ENCODE measurements around the gene PRTFDC1.
"Not testable (repeated sequence)": the region's sequence is repeated elsewhere in the genome, so short reads cannot be mapped to it uniquely, and the experiment has no call there.

Gene PRTFDC1

GRCh38 chr10:24847112-24848070 lies 105.0 kb downstream of the PRTFDC1 start:
- in situ Hi-C loops (cut with MboI; ENCODE audit: low sequenced_read_pairs, unreplicated experiment): no loop called here
- DNase-seq (ENCODE audit: low spot score): no peak
- TF ChIP-seq CTCF (IDR thresholded peaks at IDR 0.05; ENCODE audit: borderline replicate concordance, control extremely low read depth, extremely low read depth, insufficient read depth, missing control alignments): no peak

- no peak for DNase-seq (ENCODE audit: low spot score)
- in situ Hi-C loops (cut with MboI; ENCODE audit: low sequenced_read_pairs, unreplicated experiment): no loop called here
- TF ChIP-seq CTCF (IDR thresholded peaks at IDR 0.05; ENCODE audit: borderline replicate concordance, control extremely low read depth, extremely low read depth, insufficient read depth, missing control alignments): no peak
Measured at GRCh38 chr10:24844742-24845141, 107.7 kb downstream of the PRTFDC1 start.

GRCh38 chr10:24843256-24843655 lies 109.2 kb downstream of the PRTFDC1 start:
- DNase-seq (ENCODE audit: low spot score): no peak
- no peak for TF ChIP-seq CTCF (IDR thresholded peaks at IDR 0.05; ENCODE audit: borderline replicate concordance, control extremely low read depth, extremely low read depth, insufficient read depth, missing control alignments)
- in situ Hi-C loops (cut with MboI; ENCODE audit: low sequenced_read_pairs, unreplicated experiment): no loop called here

GRCh38 chr10:24842856-24843255 lies 109.5 kb downstream of the PRTFDC1 start:
- in situ Hi-C loops (cut with MboI; ENCODE audit: low sequenced_read_pairs, unreplicated experiment): no loop called here
- TF ChIP-seq CTCF (IDR thresholded peaks at IDR 0.05; ENCODE audit: borderline replicate concordance, control extremely low read depth, extremely low read depth, insufficient read depth, missing control alignments): no peak
- DNase-seq (ENCODE audit: low spot score): no peak

- in situ Hi-C loops (cut with MboI; ENCODE audit: low sequenced_read_pairs, unreplicated experiment): no loop called here
- no peak for TF ChIP-seq CTCF (IDR thresholded peaks at IDR 0.05; ENCODE audit: borderline replicate concordance, control extremely low read depth, extremely low read depth, insufficient read depth, missing control alignments)
- DNase-seq (ENCODE audit: low spot score): no peak
Measured at GRCh38 chr10:24841530-24841929, 110.9 kb downstream of the PRTFDC1 start.

- TF ChIP-seq CTCF (IDR thresholded peaks at IDR 0.05; ENCODE audit: borderline replicate concordance, control extremely low read depth, extremely low read depth, insufficient read depth, missing control alignments): no peak
- in situ Hi-C loops (cut with MboI; ENCODE audit: low sequenced_read_pairs, unreplicated experiment): no loop called here
- no peak for DNase-seq (ENCODE audit: low spot score)
Measured at GRCh38 chr10:24840784-24841183, 111.6 kb downstream of the PRTFDC1 start.

- in situ Hi-C loops (cut with MboI; ENCODE audit: low sequenced_read_pairs, unreplicated experiment); DNase-seq (ENCODE audit: low spot score): not testable (repeated sequence)
Measured at GRCh38 chr10:24837781-24838180, 114.6 kb downstream of the PRTFDC1 start.
